Keratinocyte (primary cell): ENCODE measurements around the gene FBXO27. TPM values are rescaled to one million over a fixed set of nuclear protein-coding genes. Genes with fewer than 3 reads are reported as not detected.

Experiments
- DNase-seq: peaks from one replicate; pipeline ENCODE4 v3.0.0-alpha.2; 2011; ENCODE audit warnings: low read depth, missing footprints, low spot score
- FAIRE-seq: peaks from 2 replicates; lab custom pipeline; 2011; peaks lifted over from hg19 to GRCh38; lab: Jason Lieb, UNC
- H2AFZ ChIP-seq: 2 replicates; pipeline ENCODE4 v1.6.0; 2012; ENCODE audit warnings: low read length, control low read depth, inconsistent platforms; ENCODE audit not compliant: control insufficient read depth
- H3K27ac ChIP-seq: 2 replicates; pipeline ENCODE4 v1.5.1; 2011; ENCODE audit warnings: low read length; ENCODE audit not compliant: control insufficient read depth, insufficient read depth
- H3K27me3 ChIP-seq: 3 replicates; pipeline ENCODE4 v1.6.0; 2011; ENCODE audit warnings: low read length; ENCODE audit not compliant: control insufficient read depth, insufficient read depth; ENCODE audit errors: extremely low read depth
- H3K36me3 ChIP-seq, 2 experiments: 2 replicates in 1 of 2; 3 replicates in 1 of 2; pipeline ENCODE4 v1.5.1; 2011; ENCODE audit warnings: low read length in 2 of 2, mild to moderate bottlenecking in 1 of 2; ENCODE audit not compliant: control insufficient read depth in 2 of 2, insufficient read depth in 2 of 2; ENCODE audit errors: extremely low read depth in 1 of 2
- H3K4me1 ChIP-seq: 3 replicates; pipeline ENCODE4 v1.5.1; 2011; ENCODE audit warnings: low read length; ENCODE audit not compliant: control insufficient read depth, insufficient read depth; ENCODE audit errors: extremely low read depth
- H3K4me2 ChIP-seq: 3 replicates; pipeline ENCODE4 v1.6.0; 2011; ENCODE audit warnings: low read depth, low read length; ENCODE audit not compliant: control insufficient read depth, insufficient read depth; ENCODE audit errors: extremely low read depth
- H3K4me3 ChIP-seq, 3 experiments: fragments of 200-600 bp in 1 of 3; sonication (generic) in 1 of 3; 2 replicates in 2 of 3; 3 replicates in 1 of 3; pipeline ENCODE4 v1.5.1; 2011 to 2016; ENCODE audit warnings: low read length in 3 of 3, mild to moderate bottlenecking in 3 of 3, control low read depth in 2 of 3, inconsistent platforms in 1 of 3, low read depth in 1 of 3, mixed read lengths in 1 of 3, mixed run types in 1 of 3, moderate library complexity in 1 of 3; ENCODE audit not compliant: control insufficient read depth in 2 of 3, insufficient read depth in 2 of 3; ENCODE audit errors: extremely low read depth in 1 of 3
- H3K79me2 ChIP-seq: 2 replicates; pipeline ENCODE4 v1.6.0; 2012; ENCODE audit warnings: low read length; ENCODE audit not compliant: control insufficient read depth, insufficient read depth
- H3K9ac ChIP-seq: 3 replicates; pipeline ENCODE4 v1.6.0; 2011; ENCODE audit warnings: low read length; ENCODE audit not compliant: control insufficient read depth, insufficient read depth; ENCODE audit errors: extremely low read depth
- H3K9me1 ChIP-seq: 3 replicates; pipeline ENCODE4 v1.6.0; 2011; ENCODE audit warnings: low read length; ENCODE audit not compliant: control insufficient read depth, insufficient read depth; ENCODE audit errors: extremely low read depth
- H3K9me3 ChIP-seq: 2 replicates; pipeline ENCODE4 v1.5.1; 2012; ENCODE audit warnings: low read depth, low read length; ENCODE audit not compliant: control insufficient read depth
- H4K20me1 ChIP-seq: 3 replicates; pipeline ENCODE4 v1.6.0; 2011; ENCODE audit warnings: low read length; ENCODE audit not compliant: control insufficient read depth, insufficient read depth; ENCODE audit errors: extremely low read depth
- EZH2 ChIP-seq: IDR thresholded peaks from one replicate; pipeline ENCODE4 v1.6.1; 2012; ENCODE audit warnings: inconsistent platforms, mild to moderate bottlenecking, low read length, moderate library complexity
- dilution Hi-C: fragments of 300-500 bp; cut with MboI; formaldehyde crosslinking; loops from one replicate; pipeline ENCODE4 v1.7.0; 2020; ENCODE audit warnings: low sequenced_read_pairs; ENCODE audit not compliant: extremely low pct_ligation_motif_present
- polyA plus RNA-seq, 5 experiments: library from polyadenylated mRNA; depleted of rRNA in 3 of 5; stranded (reverse) in 3 of 5; stranded (forward) in 1 of 5; unstranded in 1 of 5; fragments of >200 nt; gene quantifications; 1 replicate in 1 of 5; 2 replicates in 3 of 5; 3 replicates in 1 of 5; pipeline versions ENCODE4 v1.2.1 to v1.2.3, GENCODE V29; 2011 to 2012; ENCODE audit warnings: missing spikeins in 2 of 5, low read depth in 1 of 5, low replicate concordance in 1 of 5
- TF ChIP-seq, protein P1 (sequence below), 3 experiments: IDR thresholded peaks in 1 of 3; conservative IDR thresholded peaks in 1 of 3; optimal IDR thresholded peaks in 1 of 3; 2 replicates in 2 of 3; 3 replicates in 1 of 3; pipeline versions ENCODE3 to v1.5.1; 2011; ENCODE audit warnings: low read length in 3 of 3, mild to moderate bottlenecking in 3 of 3, moderate library complexity in 2 of 3, control low read depth in 1 of 3, inconsistent platforms in 1 of 3; ENCODE audit not compliant: insufficient read depth in 2 of 3; ENCODE audit errors: extremely low read depth in 1 of 3

The FBXO27 gene
- polyA plus RNA-seq, 1 donor (not counting 4 experiments of a cell fraction or from before 2014, with no cell fraction given) = 4.4 TPM

DNA sequence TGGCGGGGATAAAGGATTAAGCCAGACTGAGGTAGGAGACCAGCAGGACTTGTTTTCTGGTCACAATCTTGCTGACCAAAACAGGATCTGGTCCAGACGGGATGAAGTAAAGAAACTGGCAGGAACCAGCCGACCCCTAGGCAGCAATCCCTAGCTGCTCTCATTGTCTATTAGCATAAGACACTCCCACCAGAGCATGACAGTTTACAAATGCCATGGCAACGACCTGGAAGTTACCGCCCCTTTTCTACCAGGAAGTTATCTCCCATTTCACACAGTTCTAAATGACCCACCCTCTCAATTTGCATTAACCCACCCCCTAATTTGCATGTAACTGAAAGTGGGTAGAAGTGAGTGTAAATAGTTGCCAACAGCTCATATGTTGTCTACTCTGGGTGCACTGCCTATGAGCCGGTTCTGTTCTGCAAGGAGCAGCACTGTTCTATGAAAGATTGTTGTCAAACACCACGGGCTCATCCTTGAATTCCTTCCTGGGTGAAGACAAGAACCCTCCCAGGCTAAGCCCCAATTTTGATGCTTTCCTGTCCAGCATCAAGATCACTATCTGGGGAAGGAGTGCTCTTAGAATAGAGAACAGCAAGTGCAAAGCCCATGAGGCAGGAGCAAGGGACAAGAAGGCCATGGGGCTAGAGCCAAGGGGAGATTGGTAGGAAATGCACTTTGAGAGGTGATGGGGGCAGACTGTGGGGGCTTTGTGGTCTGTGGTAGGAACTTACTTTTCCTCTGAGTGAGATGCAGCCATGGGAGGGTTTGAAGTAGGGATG lies 13.9 kb upstream of the FBXO27 start:
- Histone ChIP-seq H3K4me3 (no peak overlapping the region), H4K20me1 (no peaks in the 10 kb centered on the region), H3K9me1 (no peaks in the 10 kb centered on the region), H3K27me3 (no peaks in the 10 kb centered on the region), H3K9ac (no peak overlapping the region), H3K9me3 (no peaks in the 10 kb centered on the region), H3K79me2 (no peaks in the 10 kb centered on the region), H3K4me2 (no peak overlapping the region), H3K36me3 (no peaks in the 10 kb centered on the region), H3K4me1 (no peaks in the 10 kb centered on the region), H3K27ac (no peak overlapping the region), H2AFZ (no peak overlapping the region)
- no peak for DNase-seq
- dilution Hi-C loops = no loop called here
- no peak for FAIRE-seq
- TF ChIP-seq, protein P1, sequence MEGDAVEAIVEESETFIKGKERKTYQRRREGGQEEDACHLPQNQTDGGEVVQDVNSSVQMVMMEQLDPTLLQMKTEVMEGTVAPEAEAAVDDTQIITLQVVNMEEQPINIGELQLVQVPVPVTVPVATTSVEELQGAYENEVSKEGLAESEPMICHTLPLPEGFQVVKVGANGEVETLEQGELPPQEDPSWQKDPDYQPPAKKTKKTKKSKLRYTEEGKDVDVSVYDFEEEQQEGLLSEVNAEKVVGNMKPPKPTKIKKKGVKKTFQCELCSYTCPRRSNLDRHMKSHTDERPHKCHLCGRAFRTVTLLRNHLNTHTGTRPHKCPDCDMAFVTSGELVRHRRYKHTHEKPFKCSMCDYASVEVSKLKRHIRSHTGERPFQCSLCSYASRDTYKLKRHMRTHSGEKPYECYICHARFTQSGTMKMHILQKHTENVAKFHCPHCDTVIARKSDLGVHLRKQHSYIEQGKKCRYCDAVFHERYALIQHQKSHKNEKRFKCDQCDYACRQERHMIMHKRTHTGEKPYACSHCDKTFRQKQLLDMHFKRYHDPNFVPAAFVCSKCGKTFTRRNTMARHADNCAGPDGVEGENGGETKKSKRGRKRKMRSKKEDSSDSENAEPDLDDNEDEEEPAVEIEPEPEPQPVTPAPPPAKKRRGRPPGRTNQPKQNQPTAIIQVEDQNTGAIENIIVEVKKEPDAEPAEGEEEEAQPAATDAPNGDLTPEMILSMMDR (optimal IDR thresholded peaks at IDR 0.05 in 1 of 3, IDR thresholded peaks at IDR 0.05 in 1 of 3, conservative IDR thresholded peaks at IDR 0.05 in 1 of 3; ENCODE audit: extremely low read depth in 1 of 3, insufficient read depth in 2 of 3, low read length in 3 of 3) = no peak
- no peak for TF ChIP-seq EZH2

DNA sequence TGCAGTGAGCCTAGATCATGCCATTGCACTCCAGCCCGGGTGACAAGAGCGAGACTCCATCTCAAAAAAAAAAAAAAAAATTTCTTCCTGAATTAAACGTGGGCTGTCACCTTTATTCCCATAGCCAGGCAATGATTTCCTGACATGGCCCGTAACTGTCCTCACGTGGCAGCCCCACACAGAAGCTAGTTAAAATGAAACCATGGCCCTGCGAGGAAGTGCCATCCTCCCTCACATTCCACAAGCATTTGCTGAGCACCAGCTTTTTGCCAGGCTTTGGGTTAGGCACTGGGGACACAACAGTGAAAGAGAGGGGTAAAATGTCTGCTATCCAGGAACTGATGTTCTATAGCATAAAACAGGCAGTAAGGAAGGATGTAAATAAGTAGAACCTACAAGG lies 13.2 kb upstream of the FBXO27 start:
- H3K4me1 ChIP-seq = no peaks in the 10 kb centered on the region
- H2AFZ ChIP-seq = no peak overlapping the region
- no peak overlapping the region for H3K9ac ChIP-seq
- H3K4me2 ChIP-seq = no peak overlapping the region
- no peak for FAIRE-seq
- no peaks in the 10 kb centered on the region for H3K27me3 ChIP-seq
- H4K20me1 ChIP-seq = no peaks in the 10 kb centered on the region
- TF ChIP-seq EZH2 = no peak
- TF ChIP-seq, protein P1 (optimal IDR thresholded peaks at IDR 0.05 in 1 of 3, IDR thresholded peaks at IDR 0.05 in 1 of 3, conservative IDR thresholded peaks at IDR 0.05 in 1 of 3; ENCODE audit: extremely low read depth in 1 of 3, insufficient read depth in 2 of 3, low read length in 3 of 3) = no peak
- H3K9me1 ChIP-seq = no peaks in the 10 kb centered on the region
- DNase-seq = no peak
- no peaks in the 10 kb centered on the region for H3K36me3 ChIP-seq
- dilution Hi-C loops = no loop called here
- no peaks in the 10 kb centered on the region for H3K79me2 ChIP-seq
- H3K9me3 ChIP-seq = no peaks in the 10 kb centered on the region
- no peak overlapping the region for H3K27ac ChIP-seq
- H3K4me3 ChIP-seq = no peak overlapping the region
